GM12892 (cell line): ENCODE measurements around the gene JAK3.

Experiments
- DNase-seq: peaks from one replicate; pipeline ENCODE4 v3.0.0; 2011; ENCODE audit not compliant: insufficient read length
- FAIRE-seq: peaks from 2 replicates; lab custom pipeline; 2011; peaks lifted over from hg19 to GRCh38; lab: Jason Lieb, UNC
- POLR2A ChIP-seq: IDR thresholded peaks from 2 replicates; pipeline ENCODE4 v1.6.1; 2011; ENCODE audit warnings: low read depth, low read length, control low read depth
- POLR2AphosphoS5 ChIP-seq: IDR thresholded peaks from 2 replicates; pipeline ENCODE4 v1.6.1; 2011; ENCODE audit warnings: low read depth, low read length, control low read depth
- TAF1 ChIP-seq: IDR thresholded peaks from 2 replicates; pipeline ENCODE4 v1.6.1; 2011; ENCODE audit warnings: low read depth, mild to moderate bottlenecking, control low read depth, low read length, borderline replicate concordance

Gene JAK3

GRCh38 chr19:17873786-17874757, 26.3 kb upstream of the JAK3 start:
- FAIRE-seq (no peak), DNase-seq (peak; percentile 88)
- no peak for TF ChIP-seq POLR2A

- FAIRE-seq (no peak), DNase-seq (no peak)
- no peak for TF ChIP-seq POLR2AphosphoS5
- no peak for TF ChIP-seq POLR2A
- TF ChIP-seq TAF1, result no peak
Measured at GRCh38 chr19:17872251-17873001, 24.6 kb upstream of the JAK3 start.

GRCh38 chr19:17871878-17872250, 24.1 kb upstream of the JAK3 start, which contains the start of gene SLC5A5:
SLC5A5 (plus strand) TSS chr19:17871945; CDS start chr19:17872320, 375 bp downstream.
- FAIRE-seq (no peak), DNase-seq (no peak)
- no peak for TF ChIP-seq POLR2A
- TF ChIP-seq TAF1, result no peak
- no peak for TF ChIP-seq POLR2AphosphoS5

- TF ChIP-seq TAF1 (no peak), POLR2A (no peak), POLR2AphosphoS5 (no peak)
- DNase-seq, result no peak
- FAIRE-seq, result no peak
Measured at GRCh38 chr19:17871032-17871877, 23.5 kb upstream of the JAK3 start.

- FAIRE-seq, result no peak
- DNase-seq, result no peak
- TF ChIP-seq POLR2AphosphoS5, result no peak
- TF ChIP-seq POLR2A, result no peak
- no peak for TF ChIP-seq TAF1
Measured at GRCh38 chr19:17869114-17869608, 21.4 kb upstream of the JAK3 start.

GRCh38 chr19:17868669-17869068, 20.9 kb upstream of the JAK3 start:
- TF ChIP-seq POLR2A, result no peak
- no peak for TF ChIP-seq TAF1
- FAIRE-seq (no peak), DNase-seq (no peak)

GRCh38 chr19:17866964-17867486, 19.2 kb upstream of the JAK3 start:
- FAIRE-seq (no peak), DNase-seq (no peak)
- TF ChIP-seq POLR2AphosphoS5, result no peak
- no peak for TF ChIP-seq POLR2A
- no peak for TF ChIP-seq TAF1

GRCh38 chr19:17866312-17866963, 18.7 kb upstream of the JAK3 start:
- no peak for DNase-seq
- TF ChIP-seq TAF1 (no peak), POLR2AphosphoS5 (no peak), POLR2A (no peak)
- no peak for FAIRE-seq

GRCh38 chr19:17865364-17866311, 17.9 kb upstream of the JAK3 start:
- TF ChIP-seq TAF1 (no peak), POLR2A (peak; percentile 74), POLR2AphosphoS5 (peak; percentile 93)
- FAIRE-seq, result no peak

More at GRCh38 chr19:17865364-17866311, 17.9 kb upstream of the JAK3 start:
- no peak for DNase-seq
